HL-60/S4 treated with retinoic acid at 250 ng/mL for 4 days and 3 days (cell line): ENCODE measurements around the gene BCL10.

Experiments used
- in situ Hi-C: fragments of 300-500 bp; cut with MboI; formaldehyde crosslinking; loops from 2 replicates; pipeline ENCODE4 v1.7.0; 2022; ENCODE audit warnings: low sequenced_read_pairs

The BCL10 gene

DNA sequence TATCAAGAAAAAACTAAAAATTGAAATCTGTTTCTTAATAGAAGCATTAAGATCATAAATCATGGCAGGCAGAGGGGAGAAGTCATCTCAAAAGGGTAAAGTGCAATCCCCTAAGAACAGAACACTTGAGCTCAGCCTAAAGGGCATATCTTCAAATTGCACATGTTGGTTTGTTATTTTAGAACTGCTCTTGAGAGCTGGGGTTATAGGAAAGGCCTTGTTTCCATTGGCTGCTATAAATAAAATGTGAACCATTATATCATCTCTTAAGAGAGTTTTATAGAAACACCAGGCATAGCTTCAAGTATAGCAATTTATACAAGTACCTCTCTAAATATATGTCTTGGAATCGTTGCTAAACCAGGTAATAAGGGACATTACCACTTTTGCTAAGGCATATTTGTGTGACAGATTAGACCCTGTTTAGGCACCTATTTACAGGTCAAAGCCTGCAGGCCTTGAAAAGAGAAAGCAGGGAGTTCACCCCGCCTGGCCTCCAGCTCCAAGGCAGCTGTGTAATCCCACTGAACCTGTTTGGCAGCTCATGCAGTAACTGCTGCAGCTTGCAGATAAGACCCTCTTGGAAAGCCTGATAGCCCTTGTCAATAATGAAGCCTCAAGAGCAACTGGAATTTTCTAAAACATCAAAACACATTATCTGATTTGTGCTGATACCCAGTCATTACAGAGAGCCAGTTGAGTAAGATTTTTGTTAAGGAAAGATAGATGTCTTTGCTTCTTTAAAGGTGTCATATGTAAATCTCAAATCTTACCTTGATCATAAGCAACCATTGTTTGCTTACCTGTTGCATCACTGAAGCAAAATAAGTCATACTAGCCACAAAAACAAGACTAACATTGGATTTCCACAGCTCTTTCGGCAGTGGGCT is 51.5 kb downstream of the BCL10 start:
- in situ Hi-C loops, result no loop called here

DNA sequence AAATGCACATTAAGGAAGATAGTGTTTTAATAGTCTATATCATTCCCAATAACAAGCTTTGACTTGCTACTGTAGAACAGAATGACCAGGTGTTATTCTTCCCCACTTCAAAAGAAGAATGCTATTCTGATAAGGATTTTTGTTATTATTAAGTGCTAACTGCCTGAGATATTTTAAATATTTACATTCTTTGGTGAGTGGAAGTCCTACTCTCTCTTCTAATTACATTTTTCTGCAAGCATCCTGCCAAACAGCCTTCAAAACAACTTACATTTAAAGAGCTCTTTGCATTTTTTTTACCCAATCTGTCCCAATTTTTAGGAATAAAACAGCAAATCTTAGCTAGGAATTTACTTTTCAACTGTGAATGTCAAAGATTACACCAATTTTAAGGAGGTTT is 52.1 kb downstream of the BCL10 start:
- in situ Hi-C loops, result no loop called here

- in situ Hi-C loops, result no loop called here
These were observed 53.1 kb downstream of the BCL10 start for GRCh38 chr1:85223334-85223733.

DNA sequence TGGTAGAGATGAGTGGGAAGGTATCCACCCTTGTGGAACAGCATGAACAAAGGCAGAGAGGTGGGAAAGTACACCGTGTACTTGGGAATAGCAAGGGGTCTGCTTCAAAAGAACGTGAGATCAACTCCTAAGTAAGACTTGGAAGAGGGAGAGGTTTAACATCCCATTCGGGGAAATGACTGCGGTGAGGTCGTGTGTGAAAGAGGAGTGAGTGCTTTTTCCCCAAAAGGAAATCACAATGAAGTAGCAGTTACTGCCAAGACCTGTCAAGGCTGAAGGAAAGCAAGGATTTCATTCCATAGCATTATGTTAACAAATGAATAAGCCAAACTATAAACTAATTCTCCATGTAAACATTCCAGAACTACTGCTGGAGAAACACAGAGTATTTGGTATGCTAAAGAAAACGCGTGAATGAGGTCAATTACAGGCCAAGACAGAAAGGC is 55.7 kb downstream of the BCL10 start:
- in situ Hi-C loops, result no loop called here

DNA sequence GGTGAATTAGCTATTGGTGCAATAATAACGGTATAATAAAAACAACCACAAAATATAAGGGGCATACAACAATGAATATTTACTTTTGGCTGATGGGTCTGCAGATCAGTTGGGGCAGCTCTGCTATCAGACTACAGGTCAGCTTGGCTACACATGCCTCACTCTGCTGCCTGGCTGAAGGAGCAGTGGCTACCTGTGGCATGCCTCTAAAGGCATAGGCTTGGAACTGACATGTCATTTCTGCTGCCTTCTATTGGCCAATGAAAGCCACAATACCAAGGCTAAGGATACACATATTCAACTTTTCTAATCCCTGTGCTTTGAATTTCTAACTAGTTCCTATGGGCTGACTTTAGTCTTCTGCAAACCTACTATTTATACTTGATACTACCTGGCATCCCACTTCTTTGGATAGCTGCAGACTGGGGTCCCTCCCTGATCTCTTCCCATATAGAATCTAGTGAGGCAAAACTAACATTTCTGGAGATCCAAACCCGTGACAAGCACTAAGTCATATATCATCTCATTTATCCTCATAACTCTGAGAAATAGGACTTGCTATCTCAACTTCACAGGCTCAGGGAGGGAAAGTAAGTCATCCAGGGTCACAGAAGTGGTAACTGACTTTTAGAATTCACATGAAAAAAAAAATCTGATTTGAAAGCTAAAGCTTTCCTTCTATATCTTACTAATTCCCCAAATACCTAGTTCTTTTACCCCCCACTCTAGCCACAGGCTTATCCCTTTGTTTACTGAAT is 56.4 kb downstream of the BCL10 start:
- in situ Hi-C loops, result no loop called here

GRCh38 chr1:85216697-85217096 is 59.7 kb downstream of the BCL10 start:
- in situ Hi-C loops, result no loop called here
